Activated CD8-positive, alpha-beta memory T cell treated with anti-CD3 and anti-CD28 coated beads for 1 hour (primary cell): ENCODE data around the gene NBPF1.
"Not testable (repeated sequence)": the region's sequence is repeated elsewhere in the genome, so short reads cannot be mapped to it uniquely, and the experiment has no call there.

Experiments used
- DNase-seq, 2 donors: peaks; one replicate each; pipeline ENCODE4 v3.0.0-alpha.2; 2020; ENCODE audit warnings: low read depth in 1 of 2; ENCODE audit errors: extremely low read depth in 1 of 2

The NBPF1 gene

DNA sequence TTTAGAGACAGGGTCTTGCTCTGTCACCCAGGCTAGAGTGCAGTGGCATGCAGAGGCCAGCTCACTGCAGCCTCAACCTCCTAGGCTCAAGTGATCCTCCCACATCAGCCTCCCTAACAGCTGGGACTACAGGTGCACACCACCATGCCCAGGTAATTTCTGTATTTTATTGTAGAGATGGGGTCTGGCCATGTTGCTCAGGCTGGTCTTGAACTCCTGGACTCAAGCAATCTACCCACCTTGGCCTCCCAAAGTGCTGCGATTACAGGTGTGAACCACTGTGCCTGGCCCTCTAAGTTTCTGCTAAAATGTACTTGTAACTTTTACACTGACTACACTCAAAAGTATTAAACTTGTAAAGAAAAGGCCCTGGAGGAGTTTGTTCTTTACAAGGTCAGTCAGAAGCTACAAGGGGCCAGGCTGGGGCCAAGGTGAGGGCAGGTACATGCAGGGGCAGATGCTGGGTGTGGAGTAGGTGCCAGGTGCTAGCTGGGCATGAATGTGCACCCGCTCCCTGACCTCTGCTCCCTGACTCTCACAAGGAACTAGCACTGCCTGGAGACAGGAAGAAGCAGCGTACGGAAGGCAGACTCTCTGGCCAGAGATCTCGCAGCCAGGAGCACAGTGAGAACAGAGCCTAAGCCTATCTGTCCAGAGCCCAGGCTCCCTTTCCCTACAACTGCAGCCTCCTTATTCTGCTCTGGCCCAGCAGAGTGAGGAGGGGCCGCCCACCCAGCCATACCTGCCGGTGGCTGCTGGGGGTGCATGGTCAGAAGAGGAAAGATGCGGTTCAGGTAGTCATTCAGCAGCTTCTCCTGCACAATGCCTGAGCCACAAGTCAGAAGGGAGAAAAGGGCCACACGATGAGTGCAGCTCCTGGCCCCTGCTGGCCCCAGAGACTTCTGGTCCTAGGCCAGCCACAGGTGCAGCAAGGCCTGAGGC, 28.9 kb upstream of the NBPF1 start:
- not testable (repeated sequence) for DNase-seq

DNA sequence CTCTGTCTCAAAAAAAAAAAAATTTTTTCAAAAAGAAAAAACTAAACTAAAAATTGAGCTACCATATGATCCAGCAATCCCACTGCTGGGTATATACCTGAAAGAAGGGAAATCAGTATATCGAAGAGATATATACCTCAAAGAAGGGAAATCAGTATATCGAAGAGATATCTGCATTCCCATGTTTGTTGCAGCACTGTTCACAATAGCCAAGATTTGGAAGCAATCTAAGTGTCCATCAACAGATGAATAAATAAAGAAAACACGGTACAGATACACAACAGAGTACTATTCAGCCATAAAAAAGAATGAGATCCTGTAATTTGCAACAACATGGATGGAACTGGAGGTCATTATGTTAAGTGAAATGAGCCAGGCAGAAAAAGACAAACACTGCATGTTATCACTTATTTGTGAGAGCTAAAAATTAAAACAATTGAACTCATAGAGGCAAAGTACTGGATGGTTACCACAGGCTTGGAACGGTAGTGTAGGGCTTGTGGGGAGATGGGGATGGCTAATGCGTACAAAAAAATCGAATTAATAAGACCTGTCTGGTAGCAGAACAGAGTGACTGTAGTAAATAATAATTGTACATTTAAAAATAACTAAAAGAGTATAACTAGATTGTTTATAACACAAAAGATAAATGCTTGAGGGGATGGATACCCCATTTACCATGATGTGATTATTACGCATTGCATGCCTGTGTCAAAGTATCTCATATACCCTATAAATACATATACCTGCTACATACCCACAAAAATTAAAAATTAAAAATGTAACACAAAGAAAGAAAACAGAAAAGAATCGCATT, 28.0 kb upstream of the NBPF1 start:
- not testable (repeated sequence) for DNase-seq

DNA sequence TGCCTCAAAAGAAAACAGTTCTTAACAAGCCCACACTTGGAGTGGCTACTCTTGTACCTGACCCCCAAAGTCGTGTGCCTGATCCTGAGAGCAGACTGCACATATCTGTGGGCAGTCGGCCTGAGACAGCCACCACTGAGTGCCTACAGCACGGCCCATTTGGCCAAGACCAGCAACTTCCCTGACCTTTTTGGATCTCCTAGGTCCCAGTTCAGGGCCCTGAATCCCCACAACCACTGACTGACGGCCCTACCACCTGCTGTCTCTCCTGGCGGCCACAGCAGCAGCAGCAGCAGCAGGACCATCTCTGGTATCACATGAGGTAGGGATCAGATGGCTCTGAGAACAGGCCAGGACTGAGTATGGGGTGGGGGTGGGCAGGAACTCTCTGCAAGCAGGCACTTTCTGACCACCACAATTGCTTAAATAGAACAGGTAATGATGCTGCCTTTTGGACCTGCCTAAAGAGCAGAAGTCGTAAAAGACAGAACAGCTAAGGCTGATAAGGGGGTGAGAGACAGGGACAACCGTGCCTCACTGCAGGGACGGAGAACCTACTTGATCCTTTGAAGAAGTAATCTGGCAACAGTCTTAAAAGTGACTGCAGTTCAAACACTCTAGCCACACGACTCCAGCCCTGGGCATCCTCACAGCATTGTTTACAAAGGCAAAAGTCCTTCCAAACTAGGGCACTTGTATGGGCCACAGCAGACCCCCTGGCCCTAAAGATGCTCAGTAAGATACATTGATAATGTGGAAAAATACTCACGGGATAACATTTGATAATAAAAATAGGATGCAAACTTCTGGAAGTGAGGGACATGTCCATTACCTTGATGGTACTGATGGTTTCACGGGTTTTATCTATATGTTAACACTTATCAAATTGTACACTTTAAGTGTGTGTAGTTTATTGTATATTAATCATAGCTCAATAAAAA, 26.0 kb upstream of the NBPF1 start:
- DNase-seq, result not testable (repeated sequence)

DNA sequence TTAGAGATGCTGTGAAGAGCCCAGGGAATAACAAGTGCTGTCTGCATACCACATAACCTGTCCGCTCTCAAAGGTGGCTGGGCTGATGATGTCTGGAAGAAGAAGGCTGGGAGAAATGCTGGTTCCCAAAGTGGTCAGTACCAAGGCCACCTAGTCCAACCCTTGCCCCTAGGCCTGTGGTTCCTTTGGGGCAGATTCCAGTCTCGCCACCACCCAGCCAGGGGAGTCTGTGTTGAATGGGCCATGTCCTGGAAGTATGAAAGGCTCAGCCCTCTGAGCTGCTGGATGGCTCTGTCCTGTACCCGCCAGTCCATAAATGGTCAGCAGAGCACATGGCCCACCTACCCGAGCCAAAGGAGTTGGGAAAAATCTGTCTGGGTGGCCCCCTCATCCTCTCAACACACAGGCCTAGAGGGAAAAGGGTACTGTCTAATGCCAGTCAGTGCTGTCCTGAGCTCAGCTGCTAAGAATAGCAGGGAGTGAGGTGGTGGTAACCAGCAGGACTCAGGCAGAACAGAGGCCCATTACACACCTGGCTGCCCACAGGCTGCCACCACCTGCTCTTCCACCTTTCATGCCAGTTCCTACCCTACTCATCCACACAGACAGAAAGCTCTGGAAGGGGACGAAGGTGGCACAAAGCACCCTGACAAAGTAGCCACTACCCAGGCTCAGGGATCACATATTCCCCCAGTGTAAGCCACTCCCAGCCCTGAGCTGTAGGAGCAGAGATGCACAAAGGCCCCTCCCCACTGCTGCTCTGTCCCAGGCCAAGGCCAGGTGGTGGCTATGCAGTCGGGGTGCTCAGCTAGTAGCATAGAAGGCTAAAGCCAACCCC, 24.8 kb upstream of the NBPF1 start:
- DNase-seq, result not testable (repeated sequence)

DNA sequence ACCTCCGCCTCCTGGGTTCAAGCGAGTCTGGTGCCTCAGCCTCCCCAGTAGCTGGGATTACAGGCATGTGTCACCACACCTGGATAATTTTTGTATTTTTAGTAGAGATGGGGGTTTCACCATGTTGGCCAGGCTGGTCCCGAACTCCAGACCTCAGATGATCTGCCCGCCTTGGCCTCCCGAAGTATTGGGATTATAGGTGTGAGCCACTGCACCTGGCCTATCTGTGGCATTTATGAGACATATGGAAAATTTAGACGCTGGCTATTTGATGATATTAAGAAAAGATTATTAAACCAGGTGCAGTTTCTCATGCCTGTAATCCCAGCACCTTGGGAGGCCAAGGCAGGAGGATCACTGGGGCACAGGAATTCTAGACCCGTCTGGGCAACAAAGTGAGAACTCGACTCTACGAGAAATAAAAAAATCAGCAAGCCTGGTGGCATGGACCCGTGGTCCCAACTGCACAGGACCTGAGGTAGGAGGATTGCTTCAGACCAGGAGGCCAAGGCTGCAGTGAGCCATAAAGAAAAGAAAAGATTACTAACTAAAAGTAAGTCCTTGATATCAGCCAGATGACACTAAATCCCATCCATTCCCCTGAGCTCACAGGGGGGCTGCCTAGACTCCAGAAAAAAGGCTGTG, 23.3 kb upstream of the NBPF1 start:
- not testable (repeated sequence) for DNase-seq

DNA sequence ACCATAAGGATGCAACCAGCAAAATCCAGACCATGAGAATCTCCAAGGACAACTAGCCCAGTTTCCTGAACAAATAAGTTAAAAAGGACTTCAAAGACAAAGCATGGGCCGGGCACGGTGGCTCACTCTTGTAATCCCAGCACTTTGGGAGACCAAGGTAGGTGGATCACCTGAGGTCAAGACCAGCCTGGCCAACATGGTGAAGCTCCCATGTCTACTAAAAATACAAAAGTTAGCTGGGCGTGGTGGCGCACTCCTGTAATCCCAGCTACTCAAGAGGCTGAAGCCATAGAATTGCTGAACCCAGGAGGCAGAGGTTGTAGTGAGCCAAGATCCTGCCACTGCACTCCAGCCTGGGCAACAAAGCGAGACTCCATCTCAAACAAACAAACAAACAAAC, 22.6 kb upstream of the NBPF1 start:
- not testable (repeated sequence) for DNase-seq

DNA sequence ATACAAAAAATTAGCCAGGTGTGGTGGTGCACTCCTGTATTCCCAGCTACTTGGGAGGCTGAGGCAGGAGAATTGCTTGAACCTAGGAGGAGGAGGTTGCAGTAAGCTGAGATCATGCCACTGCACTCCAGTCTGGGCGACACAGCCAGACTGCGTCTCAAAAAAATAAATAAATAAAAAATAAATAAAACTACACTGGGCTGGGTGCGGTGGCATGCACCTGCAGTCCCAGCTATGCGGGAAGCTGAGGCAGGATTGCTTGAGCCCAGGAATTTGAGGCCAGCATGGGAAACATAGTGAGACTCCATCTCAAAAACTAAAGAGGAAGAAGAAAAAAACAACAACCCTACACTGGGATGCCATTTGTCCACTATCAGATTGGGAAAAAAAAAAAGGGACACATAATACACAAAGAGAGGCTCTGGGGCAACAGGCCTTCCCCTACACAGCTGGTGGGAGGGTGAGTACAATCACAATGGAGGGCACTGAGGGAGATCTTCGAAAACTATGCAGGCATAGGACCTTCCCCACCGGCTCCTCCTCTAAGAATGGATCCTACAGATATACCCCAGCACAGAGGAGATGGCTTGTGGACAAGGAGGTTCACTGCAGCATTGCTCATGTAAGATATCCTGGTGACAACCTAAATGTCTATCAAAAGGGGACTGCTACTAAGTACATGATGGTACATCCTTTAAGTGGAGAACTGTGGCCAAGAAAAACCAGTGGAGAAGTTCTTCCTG, 20.3 kb upstream of the NBPF1 start:
- DNase-seq, result not testable (repeated sequence)

DNA sequence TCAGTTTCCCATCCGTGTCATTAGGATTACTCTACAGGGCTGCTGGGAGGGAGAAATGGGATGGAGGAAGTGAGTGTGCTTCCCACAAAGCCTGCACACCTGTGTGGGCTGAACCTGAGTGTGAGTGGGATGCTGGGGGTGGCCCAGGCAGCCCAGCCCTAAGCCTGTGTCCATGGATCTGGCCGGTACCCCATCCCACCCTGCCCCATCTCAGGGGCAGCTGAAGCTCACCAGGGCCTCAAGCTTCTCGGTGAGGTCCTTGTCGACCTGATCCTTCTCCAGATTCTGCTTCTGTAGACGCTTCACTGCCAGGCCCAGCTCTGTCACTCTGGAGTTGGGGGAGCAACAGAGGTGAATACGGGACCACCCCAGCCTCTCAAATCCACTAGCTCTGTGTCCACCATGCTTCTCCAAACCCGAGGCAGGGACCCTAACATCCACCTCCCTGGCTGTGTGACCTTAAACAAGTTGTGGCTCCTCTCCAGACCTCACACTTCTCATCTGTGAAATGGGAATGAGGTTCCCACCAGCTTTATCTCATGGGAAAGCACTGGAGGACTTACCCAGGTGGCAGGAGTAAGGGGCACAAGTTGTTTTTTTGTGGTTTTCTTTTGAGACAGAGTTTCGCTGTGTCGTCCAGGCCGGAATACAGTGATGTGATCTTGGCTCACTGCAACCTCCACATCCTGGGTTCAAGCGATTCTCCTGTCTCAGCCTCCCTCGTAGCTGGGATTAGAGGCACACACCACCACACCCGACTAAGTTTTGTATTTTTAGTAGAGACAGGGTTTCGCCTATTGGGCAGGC, 18.9 kb upstream of the NBPF1 start:
- not testable (repeated sequence) for DNase-seq

DNA sequence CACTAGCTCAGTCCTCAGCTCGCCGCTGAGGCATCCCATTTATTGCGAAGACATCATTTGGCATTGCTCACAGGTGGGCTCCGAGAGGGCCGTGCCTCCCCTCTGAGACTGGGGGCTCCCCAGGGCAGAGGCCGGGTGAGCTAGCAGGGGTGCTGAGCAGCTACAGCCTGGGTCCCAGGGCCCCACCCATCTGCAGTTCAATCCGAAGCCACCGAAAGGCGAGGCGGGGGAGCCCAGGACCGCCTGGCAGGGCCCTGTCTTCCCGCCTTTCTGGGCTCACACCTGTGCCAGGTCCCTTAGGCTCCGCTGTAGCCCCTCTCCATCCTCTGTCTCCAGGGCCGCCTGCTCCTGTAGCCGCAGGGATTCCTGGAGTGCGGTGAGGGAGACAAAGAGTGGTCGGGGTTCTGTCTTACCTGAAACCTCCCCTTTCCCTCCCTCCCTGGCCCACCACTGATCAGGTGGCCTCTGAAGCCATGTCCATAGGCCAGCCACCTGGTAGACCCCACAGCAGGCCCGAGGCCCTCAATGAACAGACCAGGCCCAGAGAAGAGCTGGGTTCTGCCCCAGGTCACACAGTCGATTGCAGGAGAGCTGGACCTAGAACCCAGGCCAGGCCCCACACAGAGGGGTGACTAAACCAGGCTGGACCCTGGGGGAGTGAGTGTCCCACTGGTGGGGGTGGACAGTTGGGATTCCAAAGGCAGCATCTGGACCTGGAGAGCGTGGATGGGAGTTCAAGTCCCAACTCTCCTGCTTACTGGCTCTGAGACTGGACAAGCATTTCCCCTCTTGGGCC, 18.1 kb upstream of the NBPF1 start:
- no peak for DNase-seq

DNA sequence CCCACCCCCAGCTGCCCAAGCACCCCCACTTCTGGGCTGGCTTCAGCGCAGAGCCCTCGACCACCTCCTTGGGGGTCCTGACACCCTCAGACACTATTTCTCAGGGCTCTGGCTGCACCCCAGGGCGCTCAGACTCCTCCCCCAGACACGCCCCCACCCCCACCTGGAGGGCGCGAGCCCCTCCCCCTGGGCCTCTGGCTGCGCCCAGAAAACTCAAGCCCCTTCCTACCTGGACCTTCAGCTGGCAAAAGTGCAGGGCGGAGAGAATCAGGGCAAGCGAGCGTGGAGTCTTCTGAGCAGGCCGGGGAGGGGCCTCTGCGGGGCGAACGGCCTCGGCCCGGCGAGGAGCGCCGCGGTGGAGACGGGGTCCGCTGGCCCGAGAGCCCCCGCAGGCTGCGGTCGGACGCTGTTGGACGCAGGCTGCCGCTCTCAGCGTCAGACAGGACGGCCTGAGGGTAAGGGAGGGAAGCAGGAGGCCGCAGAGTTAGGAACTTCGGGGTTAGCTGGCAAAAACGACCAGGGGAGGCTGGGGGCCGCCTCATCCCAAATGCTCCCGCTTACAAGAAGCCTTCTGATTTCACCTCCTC, 17.4 kb upstream of the NBPF1 start:
- DNase-seq, result no peak

DNA sequence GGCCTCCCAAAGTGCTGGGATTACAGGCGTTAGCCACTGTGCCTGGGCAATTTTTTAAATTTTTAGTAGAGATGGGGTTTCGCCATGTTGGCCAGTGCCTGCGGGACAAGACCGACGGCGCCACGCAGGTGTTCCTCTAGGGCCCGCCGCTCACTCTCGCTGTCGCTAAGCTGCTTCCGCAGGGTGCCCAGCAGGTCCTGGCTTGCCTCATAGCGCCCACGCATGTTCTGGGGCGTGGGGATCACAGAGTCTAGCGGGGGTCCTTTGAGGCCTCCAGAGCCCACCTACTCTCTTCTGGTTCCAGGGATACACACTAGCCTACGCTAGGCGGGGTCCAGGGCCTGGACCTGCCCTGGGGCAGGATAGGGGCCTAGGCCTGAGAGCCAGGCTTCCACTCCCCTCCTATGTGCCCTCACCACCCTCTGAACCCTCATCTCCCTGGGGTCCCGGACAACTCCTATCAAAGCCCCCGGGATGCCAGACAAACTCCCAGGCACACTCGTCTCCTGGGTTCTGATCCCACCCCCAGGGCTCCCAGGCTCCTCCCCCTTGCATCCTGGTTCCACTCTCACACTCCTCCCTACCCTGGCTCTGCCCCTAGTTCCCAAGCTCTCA, 16.7 kb upstream of the NBPF1 start:
- DNase-seq, result not testable (repeated sequence)

DNA sequence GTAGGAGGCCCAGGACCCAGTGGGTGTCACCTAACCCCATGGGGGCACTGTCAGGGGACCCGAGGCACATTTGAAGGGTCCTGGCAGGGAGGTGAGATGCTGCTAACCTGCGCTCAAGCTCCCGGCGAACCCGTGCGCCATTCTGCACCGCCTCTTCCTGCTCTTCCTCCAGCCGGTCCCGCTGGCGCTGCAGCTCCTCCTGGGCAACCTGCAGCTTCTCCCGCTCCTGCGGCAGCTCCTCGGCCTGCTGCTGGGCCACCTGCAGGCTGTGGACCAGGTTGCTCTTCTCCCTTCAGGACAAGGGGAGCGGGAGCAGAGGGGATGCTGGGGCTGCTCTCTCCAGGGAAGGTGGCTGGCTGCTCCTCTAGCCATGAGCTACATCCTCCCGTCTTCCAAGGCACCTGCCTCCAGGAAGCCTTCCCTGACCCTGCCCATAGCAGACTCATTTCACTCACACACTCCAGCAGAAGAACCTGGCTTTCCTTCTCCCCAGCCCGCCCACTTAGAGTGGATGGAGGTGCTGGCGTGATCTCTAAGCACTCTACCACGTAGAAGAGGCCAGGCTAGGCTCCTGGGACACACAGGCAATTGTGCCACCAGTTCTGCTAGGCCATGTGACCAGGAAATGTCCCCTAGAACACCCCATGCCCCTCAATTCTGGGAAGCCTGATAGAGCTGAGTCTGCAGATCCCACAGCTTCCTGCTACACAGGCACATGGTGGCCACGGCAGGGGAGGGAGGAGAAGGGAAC, 15.2 kb upstream of the NBPF1 start:
- no peak for DNase-seq

DNA sequence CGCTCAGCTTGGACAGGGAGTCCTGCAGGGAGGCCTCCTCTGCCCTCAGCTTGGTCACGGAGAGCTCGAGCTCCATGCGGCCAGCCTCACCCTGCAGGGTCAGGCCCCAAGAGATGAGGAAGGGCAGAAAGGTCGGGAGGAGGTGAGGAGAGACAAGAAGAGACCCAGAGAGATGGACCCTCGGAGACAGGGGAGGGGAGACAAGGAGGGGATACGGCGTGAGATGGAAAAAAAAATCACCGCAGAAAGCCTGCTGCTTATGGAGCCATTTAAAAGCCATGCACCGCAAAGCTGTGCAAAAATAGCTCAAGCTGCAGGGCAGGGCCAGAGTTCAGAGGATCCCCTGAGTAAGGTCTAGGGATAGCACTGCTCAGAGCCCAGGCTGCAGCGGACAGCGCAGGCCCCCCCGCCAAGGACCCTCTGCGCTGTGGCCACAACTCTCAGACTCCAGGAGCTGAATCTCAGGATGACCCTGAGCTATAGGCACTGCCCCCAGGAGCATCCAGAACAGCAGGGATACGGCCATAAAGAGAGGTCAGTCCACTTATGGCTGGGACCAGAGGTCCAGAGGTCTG, 13.1 kb upstream of the NBPF1 start:
- not testable (repeated sequence) for DNase-seq

DNA sequence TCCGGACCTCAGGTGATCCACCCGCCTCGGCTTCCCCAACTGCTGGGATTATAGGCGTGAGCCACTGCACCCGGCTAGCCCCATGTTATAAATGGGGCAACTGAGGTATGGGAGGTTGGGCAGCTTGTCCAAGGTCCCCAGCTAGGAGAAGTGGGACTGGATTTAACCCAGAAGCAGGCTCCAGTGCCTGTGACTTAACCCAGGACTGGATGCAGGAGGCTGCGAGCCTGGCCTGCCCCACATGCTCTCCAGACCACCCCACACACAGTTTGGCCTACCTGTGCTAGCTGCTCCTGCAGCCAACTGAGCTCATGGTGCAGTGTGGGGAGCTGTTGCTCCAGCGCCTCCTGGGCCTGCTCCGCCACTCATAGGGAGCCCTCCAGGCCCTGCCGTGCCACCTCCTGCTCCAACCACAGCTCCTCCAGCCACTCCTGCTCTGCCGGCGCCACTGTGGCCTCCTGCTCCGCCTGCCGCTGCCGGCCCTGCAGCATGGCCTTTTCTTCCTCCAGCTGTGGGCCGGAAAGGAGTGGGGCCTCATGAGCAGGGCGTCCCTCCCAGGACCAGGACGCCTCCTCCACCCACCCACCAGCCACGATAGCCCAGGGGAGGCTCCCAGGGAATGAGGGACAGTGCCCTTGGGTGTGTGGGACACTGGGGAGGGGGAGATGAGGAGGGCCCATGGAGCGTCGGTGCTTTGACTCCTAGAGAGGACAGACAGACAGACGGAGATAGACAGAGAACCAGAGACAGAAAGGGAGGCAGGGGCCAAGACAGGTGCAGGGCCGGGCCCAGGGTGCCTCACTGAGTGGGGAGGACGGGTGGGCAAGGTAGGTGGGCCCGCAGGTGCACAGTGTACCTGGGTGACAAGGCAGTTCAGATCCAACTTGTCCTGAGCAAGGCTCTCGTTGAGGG, 12.4 kb upstream of the NBPF1 start:
- DNase-seq, result no peak
